ENCODE results near the gene TSEN2.
"Not testable (repeated sequence)": the region's sequence is repeated elsewhere in the genome, so short reads cannot be mapped to it uniquely, and the experiment has no call there.

TSEN2 gene

DNA sequence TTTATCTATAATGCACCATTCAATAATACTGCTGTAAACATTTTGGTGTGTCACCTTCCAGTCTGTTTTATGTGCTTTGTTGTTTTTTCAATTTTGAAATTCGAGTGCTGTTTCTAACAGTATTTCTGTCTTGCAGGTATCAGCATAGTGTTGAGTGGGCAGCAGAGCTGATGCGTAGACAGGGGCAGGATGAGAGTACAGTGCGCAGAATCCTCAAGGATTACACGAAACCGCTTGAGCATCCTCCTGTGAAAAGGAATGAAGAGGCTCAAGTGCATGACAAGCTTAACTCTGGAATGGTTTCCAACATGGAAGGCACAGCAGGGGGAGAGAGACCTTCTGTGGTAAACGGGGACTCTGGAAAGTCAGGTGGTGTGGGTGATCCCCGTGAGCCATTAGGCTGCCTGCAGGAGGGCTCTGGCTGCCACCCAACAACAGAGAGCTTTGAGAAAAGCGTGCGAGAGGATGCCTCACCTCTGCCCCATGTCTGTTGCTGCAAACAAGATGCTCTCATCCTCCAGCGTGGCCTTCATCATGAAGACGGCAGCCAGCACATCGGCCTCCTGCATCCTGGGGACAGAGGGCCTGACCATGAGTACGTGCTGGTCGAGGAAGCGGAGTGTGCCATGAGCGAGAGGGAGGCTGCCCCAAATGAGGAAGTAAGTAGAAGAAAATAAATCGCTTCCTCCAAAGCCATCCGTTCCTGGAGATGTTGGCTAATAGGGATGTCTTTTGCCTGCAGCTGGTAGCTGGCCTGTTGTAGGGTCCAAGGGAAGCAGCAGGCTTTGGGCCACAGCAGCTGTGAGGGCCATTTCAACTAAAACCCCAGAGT, 19.1 kb downstream of the TSEN2 start:
- no peak for DNase-seq (ENCODE audit: low spot score)

DNA sequence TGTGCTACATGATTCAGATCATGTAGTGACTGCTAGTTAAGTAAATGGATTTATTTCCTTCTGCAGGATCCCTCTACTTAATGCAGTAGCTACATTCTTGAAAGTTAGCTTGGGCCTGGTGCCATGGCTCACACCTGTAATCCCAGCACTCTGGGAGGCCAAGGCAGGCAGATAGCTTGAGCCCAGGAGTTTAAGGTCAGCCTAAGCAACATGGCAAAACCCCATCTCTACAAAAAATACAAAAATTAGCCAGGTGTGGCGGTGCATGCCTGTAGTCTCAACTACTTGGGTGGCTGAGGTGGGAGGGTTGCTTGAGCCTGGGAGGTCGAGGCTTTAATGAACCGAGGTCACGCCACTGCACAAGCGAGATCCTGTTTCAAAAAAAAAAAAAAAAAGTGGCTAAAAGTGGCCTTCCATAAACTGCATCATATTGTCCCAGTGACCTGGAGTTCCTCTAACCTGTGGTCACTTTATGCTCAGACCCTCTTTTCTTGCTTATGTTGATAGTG, 22.0 kb downstream of the TSEN2 start:
- no peak for DNase-seq (ENCODE audit: low spot score)

DNA sequence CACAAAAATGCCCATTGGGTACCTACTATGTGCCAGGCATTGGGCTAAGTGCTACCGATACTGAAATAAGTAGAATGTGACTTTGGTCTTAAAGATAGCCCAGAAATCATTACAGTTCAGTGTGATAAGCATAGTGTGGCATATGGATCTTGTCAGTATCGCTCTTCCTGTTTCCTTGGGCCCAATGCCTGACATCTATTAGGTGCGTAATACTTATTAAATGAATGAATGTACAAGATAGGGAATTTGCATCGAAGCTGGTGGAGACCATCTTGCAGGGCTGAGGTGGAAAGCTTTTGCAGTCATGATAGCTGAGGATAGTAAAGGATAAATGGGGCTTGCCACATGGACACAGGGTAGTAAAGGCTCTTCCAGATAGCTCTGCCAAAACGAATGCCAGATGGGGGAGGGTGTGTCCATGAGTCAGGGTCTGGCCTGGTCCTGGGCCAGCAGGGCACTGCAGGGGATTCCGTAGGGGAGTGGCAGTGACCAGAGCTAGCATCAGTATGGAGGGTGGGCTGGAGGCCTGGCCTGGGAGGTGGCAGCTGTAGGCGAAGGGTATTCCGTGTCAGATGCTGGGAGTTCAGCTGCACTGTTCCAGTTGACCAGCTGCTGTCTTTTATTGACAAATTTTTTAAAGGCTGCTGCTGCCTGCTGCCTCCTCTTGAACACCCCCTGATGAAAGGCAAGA, 23.5 kb downstream of the TSEN2 start:
- no peak for DNase-seq (ENCODE audit: low spot score)

DNA sequence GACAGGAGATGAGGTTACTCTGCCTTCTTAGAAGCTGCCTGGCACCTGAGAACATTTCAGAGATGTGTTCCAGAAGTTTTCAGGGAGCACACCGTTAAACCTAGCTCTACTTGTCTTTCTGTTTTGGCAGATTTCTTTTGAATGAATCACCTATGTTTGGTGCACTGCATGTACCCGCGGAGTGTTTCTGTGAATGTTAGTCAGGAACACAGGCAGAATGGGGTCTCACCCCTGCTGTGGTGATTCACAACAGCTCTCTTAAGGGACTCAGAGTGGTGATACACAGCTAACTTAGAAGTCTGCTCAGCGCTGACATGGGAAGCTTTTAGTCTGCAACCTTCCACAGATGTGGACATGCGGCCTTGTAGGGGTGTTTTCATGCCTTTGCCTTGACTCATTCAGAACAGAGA, 24.0 kb downstream of the TSEN2 start:
- no peak for DNase-seq (ENCODE audit: low spot score)

DNA sequence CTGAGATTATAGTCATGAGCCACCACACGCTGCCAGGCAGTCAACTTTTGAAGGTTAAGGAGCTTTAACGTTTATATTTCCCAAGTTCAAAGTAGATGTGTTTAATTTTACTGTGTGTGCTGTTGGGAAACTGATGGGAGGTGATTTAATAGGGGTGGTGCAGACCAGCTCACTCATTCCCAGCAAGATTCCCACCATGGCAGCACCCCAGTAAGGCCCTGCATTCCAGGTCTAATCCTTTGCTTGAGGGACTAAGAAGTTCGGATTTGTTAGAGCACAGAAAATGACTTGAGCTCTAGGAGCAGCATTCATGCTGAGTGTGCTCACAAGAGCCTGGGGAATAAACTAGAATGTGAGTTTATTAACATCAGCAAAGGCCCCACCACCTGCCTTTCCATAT, 25.2 kb downstream of the TSEN2 start:
- no peak for DNase-seq (ENCODE audit: low spot score)

DNA sequence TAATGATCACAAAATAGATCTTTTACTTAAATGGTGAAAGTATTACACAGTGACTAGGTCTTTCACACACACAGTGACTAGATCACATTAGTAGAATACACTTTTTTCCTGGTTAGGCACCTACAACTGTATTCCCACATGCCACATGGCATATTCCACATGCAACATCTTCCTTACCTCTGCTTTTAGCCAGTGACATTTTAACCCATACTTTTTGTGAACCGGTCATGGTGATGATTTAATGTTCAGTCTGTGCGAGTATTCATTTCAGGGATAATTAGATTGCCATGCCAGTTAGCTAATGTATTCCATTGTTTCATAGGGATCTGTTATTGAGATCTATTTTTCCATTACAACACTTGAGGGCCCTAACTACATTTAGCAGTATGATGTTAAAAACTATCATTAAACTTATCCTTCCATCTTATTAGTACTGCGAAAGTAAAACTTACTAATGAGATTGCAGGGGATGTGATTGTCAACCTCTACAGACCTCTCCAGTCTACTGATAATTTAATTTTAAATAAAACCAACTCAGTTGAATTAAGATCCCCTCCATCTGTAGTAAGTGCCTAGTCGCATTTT, 28.3 kb downstream of the TSEN2 start:
- no peak for DNase-seq (ENCODE audit: low spot score)

DNA sequence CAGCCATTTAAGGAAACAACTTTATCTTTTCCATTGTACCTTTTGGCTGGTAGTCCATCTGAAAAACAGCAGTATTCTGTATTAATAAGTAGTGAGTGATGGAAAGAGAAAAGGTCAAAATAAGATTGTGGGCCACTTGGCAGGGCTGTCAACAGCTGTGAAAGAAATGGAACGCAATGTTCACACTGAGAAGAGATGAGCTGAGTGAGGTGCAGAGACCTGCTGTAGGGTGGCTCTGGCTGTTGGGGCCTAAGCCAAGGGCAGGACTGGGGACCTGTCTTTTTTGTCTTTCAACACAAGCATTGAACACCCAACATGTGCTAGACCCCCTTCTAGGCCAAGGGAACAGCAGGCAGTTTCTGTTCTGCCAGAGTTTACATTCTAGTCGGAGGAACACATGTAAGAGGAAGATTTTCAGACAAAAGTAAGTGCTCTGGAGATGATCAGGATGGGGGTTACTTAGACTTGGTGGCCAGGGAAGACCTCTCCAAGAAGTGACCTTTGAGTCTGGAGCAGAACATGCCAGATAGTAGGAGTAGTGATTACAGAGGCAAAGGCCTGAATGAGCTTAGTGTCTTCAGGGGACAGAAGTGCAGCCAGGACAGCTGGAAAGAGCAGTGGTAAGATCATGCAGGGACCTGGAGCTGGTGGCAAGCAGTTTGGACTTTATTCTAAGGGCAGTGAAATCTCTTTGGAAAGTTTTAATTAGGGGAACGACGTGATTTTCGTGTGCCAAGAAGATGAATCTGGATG, 29.6 kb downstream of the TSEN2 start:
- DNase-seq (ENCODE audit: low spot score): no peak

DNA sequence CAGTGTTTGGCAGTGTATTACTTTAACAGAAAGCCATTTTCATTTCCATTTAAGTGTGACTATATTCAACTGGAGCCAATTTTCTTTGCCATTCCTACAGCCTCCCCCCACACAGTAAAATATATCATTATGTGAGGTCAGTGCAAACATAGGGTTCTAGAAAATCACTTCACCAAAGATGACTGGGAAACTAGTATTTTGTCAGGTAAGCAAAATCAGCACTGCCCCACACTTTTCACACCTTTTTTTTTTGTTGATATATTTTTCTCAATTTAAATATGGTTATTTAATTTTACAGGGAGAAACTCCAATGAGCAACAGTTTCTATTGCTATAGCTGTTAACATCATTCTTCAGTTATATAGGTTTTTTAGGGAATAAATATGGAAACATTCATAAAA, 31.4 kb downstream of the TSEN2 start:
- DNase-seq (ENCODE audit: low spot score): no peak

DNA sequence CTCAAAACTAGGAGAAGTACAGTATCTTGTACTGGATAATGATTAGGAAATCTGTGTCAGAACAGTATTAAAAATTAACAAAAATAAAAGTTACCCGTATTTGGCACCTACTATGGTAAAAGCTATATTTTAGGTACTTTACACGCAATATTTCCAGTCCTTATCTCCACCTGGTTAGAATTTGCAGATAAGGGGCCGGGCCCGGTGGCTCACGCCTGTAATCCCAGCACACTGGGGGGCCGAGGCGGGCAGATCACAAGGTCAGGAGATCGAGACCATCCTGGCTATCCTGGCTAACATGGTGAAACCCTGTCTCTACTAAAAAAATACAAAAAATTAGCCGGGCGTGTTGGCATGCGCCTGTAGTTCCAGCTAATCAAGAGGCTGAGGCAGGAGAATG, 32.6 kb downstream of the TSEN2 start:
- DNase-seq (ENCODE audit: low spot score): no peak

DNA sequence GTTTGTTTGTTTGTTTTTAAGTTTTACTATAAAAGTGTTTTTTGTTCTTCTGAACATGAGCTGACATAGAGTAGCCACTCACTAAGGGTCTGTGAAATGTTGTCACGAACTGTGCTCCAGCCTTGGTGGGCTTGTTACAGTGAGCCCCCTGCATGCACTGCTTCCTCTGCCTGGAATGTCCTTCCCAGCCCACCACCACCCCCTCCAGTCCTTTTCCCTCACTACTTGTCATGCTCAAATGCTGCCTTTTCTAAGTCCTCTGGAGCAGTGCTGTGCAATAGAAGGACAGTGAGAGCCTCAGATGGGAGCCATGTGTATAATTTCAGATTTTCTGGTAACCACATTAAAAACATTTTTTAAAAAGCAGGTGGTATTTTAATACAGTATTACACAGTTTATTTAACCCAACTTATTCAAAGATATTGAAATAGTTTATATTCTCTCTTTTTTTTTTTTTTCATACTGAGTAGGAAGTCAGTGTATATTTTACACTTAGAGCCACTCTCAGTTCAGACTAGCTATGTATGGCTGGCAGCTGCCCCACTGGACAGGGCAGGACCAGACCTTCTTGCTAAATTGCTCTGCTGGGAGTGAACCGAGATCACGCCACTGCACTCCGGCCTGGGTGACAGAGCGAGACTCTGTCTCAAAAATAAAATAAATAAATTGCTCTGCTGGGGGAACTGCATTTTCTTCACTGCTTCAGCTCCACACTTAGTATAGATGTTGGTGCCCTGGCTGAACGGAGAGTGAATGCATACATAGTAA, 34.2 kb downstream of the TSEN2 start:
- no peak for DNase-seq (ENCODE audit: low spot score)

DNA sequence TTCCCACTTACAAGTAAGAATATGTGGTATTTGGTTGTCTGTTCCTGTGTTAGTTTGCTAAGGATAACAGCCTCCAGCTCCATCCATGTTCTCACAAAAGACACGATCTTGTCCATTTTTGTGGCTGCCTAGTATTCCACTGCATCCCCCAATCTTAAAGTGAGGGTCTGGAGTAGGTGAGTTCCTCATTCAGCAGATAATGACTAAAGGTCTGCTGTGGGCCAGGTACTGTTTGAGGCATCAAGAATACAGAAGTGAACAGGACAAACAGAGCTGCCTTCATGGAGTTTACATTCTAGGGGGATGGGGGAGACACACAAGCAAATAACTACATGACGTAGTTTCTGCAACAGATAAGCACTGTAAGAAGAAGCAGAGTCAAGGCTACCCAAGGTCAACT, 36.7 kb downstream of the TSEN2 start:
- no peak for DNase-seq (ENCODE audit: low spot score)

DNA sequence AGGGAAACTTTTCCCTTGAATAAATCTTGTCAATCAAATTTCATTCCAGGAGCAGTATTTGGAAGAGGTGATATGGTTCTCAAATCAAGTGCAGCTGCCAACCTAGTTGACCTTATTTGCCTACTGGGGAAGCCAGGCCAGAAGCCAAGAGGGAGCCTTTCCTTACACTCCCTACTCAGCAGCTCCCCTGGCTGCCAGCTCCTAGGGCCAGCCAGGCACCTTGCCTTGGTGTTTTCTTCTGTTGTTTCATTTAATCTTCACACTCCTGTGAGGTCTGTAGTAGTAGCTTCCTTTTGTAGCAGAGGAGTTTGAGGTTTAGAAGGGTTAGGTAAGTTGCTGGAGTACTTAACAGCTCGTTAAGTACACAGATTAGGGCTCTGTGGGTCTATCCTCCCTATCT, 38.4 kb downstream of the TSEN2 start:
- no peak for DNase-seq (ENCODE audit: low spot score)

DNA sequence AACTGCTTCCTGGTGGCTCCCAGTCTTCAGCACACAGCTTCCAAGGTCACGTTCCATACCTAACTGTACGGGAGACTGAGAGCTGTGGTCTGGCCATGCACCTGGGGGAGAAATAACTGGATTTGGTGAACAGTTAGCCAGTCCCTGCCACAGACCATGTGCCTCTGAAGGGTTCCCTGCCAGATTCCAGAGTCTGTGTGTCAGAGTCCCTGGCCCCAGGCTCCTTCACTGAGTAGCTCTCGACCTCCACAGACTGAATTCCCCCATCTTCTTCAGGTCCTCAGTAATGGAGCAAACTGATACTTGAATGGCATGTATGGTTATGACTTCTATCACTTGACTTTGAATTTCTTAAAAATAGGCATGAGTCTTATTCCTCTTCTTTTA, 43.5 kb downstream of the TSEN2 start:
- no peak for DNase-seq (ENCODE audit: low spot score)

DNA sequence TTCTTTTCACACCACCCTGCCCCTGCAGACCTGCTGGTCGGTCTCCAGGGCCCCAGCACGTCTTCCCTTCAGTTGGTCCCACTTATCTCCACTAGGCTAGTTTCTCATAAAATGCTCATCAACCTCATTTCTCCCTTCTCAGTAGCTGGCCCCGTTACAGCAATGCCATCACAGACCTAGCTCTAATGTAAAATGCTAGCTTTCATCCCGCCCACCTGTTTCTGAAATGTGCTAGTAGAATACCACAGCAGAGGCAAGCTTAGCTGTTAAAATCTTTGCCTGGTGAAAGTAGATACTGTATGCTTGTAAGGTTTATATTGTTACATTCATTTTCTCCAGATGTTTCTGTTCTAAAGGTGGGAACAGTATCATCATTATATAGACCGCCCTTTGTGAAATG, 47.9 kb downstream of the TSEN2 start:
- no peak for DNase-seq (ENCODE audit: low spot score)

DNA sequence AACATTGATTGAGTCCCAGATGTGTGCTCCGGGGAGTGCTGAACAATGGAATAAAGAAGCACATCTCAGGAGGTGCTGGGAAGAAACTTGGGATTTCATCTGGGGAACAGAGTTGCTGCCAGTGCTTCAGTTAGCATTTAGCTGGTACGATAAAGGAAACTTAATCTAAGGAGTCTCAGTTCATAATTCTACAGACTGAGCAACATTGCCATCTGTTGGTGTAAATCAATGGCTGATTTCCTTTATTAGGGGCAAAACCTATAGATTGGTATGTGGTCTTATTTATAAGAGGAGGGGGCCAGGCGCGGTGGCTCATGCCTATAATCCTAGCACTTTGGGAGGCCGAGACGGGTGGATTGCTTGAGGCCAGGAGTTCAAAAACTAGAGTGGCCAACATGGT, 52.1 kb downstream of the TSEN2 start:
- no peak for DNase-seq (ENCODE audit: low spot score)

DNA sequence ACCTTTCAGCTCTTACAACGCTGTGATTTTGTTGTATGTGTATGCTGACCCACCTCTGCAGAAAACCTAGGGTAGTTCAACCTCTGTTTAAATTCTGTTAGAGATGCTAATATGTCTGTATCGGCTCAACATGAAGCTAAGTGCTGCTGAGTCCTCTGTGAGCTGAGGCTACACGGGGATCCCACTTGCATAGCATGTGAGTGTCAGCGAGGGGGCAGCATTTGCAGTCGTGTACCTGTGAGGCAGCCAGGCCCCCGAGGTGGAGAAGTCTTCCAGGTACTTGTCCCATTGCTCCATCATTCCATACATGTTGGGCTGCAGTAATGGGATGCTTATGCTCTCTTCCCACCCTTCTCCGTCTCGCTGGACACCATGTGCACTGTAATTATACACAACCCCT, 57.3 kb downstream of the TSEN2 start:
- peak; percentile 29 for DNase-seq (ENCODE audit: low spot score)

DNA sequence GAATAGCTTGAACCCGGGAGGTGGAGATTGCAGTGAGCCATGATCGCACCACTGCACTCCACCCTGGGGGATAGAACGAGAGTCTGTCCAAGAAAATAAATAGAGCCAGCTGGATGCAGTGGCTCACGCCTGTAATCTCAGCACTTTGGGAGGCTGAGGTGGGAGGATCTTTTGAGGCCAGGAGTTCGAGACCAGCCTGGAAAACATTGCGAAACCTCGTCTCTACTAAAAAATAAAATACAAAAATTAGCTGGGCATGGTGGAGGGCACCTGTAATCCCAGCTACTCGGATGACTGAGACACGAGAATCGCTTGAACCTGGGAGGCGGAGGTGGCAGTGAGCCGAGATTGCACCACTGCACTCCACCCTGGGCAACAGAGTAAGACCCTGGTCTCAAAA, 59.2 kb downstream of the TSEN2 start:
- DNase-seq (ENCODE audit: low spot score): not testable (repeated sequence)

DNA sequence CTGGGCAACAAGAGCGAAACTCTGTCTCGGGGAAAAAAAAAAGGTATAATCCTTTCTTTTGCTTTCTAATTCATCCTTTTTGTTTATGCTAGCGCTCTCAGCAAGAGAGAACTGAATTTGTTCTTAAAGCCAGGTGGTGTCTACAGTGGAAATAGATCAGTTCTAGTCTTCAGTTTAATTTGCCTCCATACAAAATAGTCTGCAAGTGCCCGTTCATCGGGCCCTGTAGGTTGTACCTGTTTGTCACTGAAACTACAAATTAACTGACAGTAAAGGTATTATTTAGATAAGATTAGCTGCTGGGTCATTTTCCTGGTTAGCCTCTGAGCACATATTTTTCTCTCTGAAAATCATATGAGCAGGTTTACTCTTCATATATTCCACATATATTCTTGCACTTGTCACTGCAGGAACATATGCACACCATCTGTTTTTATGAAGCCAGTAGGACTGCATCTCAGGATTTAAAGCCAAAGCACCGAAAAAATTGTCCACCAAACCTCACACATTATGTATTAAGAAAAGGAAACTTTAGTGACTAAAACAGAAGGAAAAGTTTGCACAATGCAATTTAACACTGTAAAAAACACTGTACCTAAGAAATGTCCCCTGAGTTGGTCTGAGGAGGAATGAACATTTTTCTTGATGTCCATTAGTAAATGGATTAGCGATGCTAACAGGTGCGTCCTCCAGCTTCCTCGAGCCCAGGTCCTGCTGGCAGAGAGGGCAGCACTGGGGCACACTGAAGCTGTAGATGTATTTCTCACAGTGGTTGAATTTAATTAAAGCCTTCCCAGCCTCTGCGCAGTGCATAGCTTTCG, 60.6 kb downstream of the TSEN2 start:
- DNase-seq (ENCODE audit: low spot score): no peak

DNA sequence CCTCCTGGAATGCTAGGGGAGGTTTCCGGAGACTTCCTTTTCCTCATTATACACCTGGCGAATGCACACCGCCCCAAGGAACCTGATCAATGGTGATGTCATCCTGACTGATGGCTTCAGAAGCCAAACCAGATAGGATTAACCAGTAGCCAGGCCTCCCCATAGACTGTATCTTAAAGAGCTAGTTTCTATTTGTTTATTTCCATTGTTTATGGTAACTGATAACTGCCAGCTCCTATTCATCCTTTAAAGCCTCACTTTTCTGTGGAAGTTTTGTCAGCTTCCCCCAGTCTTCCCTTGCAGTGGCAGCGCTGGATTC, 61.2 kb downstream of the TSEN2 start, which contains the start of gene MKRN2OS:
Gene MKRN2OS (minus strand): TSS at position 27 of the 319 bp plus-strand sequence. CDS start 35 bp downstream, outside the sequence.
- no peak for DNase-seq (ENCODE audit: low spot score)

DNA sequence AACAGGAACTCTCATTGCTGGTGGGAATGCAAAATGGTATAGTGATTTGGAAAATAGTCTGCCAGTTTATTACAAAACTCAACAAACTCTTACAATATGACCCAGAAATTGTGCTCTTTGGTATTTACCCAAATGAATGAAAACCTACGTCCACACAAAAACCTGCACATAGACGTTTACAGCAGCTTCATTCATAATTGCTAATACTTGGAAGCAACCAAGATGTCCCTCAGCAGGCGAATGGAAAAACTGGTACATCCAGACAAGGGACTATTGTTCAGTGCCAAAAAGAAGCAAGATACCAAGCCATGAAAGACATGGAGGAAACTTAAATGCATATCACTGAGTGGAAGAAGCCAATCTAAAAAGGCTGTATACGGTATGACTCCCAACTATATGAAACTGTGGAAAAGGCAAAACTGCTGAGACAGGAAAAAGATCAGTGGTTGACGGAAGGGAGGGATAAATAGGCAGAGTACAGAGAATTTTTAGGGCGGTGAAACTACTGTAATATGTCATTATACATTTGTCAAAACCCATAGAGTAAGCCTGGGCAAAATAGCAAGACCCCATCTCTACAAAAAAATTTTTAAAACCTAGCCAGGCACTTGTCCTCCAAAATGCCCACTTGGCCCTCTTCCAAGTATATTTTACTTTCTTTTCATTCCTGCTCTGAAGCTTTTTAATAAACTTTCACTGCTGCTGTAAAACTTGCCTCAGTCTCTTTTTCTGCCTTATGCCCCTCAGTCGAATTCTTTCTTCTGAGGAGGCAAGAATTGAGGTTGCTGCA, 65.9 kb downstream of the TSEN2 start:
- DNase-seq (ENCODE audit: low spot score): no peak
